Keratinocyte (primary cell): ENCODE measurements around the gene RASD1. TPM values are rescaled to one million over a fixed set of nuclear protein-coding genes. Genes with fewer than 3 reads are reported as not detected.

Source experiments
- DNase-seq: peaks from one replicate; pipeline ENCODE4 v3.0.0-alpha.2; 2011; ENCODE audit warnings: low read depth, missing footprints, low spot score
- FAIRE-seq: peaks from 2 replicates; lab custom pipeline; 2011; peaks lifted over from hg19 to GRCh38; lab: Jason Lieb, UNC
- H2AFZ ChIP-seq: 2 replicates; pipeline ENCODE4 v1.6.0; 2012; ENCODE audit warnings: low read length, control low read depth, inconsistent platforms; ENCODE audit not compliant: control insufficient read depth
- H3K27ac ChIP-seq: 2 replicates; pipeline ENCODE4 v1.5.1; 2011; ENCODE audit warnings: low read length; ENCODE audit not compliant: control insufficient read depth, insufficient read depth
- H3K27me3 ChIP-seq: 3 replicates; pipeline ENCODE4 v1.6.0; 2011; ENCODE audit warnings: low read length; ENCODE audit not compliant: control insufficient read depth, insufficient read depth; ENCODE audit errors: extremely low read depth
- H3K36me3 ChIP-seq, 2 experiments: 2 replicates in 1 of 2; 3 replicates in 1 of 2; pipeline ENCODE4 v1.5.1; 2011; ENCODE audit warnings: low read length in 2 of 2, mild to moderate bottlenecking in 1 of 2; ENCODE audit not compliant: control insufficient read depth in 2 of 2, insufficient read depth in 2 of 2; ENCODE audit errors: extremely low read depth in 1 of 2
- H3K4me1 ChIP-seq: 3 replicates; pipeline ENCODE4 v1.5.1; 2011; ENCODE audit warnings: low read length; ENCODE audit not compliant: control insufficient read depth, insufficient read depth; ENCODE audit errors: extremely low read depth
- H3K4me2 ChIP-seq: 3 replicates; pipeline ENCODE4 v1.6.0; 2011; ENCODE audit warnings: low read depth, low read length; ENCODE audit not compliant: control insufficient read depth, insufficient read depth; ENCODE audit errors: extremely low read depth
- H3K4me3 ChIP-seq, 3 experiments: fragments of 200-600 bp in 1 of 3; sonication (generic) in 1 of 3; 2 replicates in 2 of 3; 3 replicates in 1 of 3; pipeline ENCODE4 v1.5.1; 2011 to 2016; ENCODE audit warnings: low read length in 3 of 3, mild to moderate bottlenecking in 3 of 3, control low read depth in 2 of 3, inconsistent platforms in 1 of 3, low read depth in 1 of 3, mixed read lengths in 1 of 3, mixed run types in 1 of 3, moderate library complexity in 1 of 3; ENCODE audit not compliant: control insufficient read depth in 2 of 3, insufficient read depth in 2 of 3; ENCODE audit errors: extremely low read depth in 1 of 3
- H3K79me2 ChIP-seq: 2 replicates; pipeline ENCODE4 v1.6.0; 2012; ENCODE audit warnings: low read length; ENCODE audit not compliant: control insufficient read depth, insufficient read depth
- H3K9ac ChIP-seq: 3 replicates; pipeline ENCODE4 v1.6.0; 2011; ENCODE audit warnings: low read length; ENCODE audit not compliant: control insufficient read depth, insufficient read depth; ENCODE audit errors: extremely low read depth
- H3K9me1 ChIP-seq: 3 replicates; pipeline ENCODE4 v1.6.0; 2011; ENCODE audit warnings: low read length; ENCODE audit not compliant: control insufficient read depth, insufficient read depth; ENCODE audit errors: extremely low read depth
- H3K9me3 ChIP-seq: 2 replicates; pipeline ENCODE4 v1.5.1; 2012; ENCODE audit warnings: low read depth, low read length; ENCODE audit not compliant: control insufficient read depth
- H4K20me1 ChIP-seq: 3 replicates; pipeline ENCODE4 v1.6.0; 2011; ENCODE audit warnings: low read length; ENCODE audit not compliant: control insufficient read depth, insufficient read depth; ENCODE audit errors: extremely low read depth
- EZH2 ChIP-seq: IDR thresholded peaks from one replicate; pipeline ENCODE4 v1.6.1; 2012; ENCODE audit warnings: inconsistent platforms, mild to moderate bottlenecking, low read length, moderate library complexity
- dilution Hi-C: fragments of 300-500 bp; cut with MboI; formaldehyde crosslinking; loops from one replicate; pipeline ENCODE4 v1.7.0; 2020; ENCODE audit warnings: low sequenced_read_pairs; ENCODE audit not compliant: extremely low pct_ligation_motif_present
- polyA plus RNA-seq, 5 experiments: library from polyadenylated mRNA; depleted of rRNA in 3 of 5; stranded (reverse) in 3 of 5; stranded (forward) in 1 of 5; unstranded in 1 of 5; fragments of >200 nt; gene quantifications; 1 replicate in 1 of 5; 2 replicates in 3 of 5; 3 replicates in 1 of 5; pipeline versions ENCODE4 v1.2.1 to v1.2.3, GENCODE V29; 2011 to 2012; ENCODE audit warnings: missing spikeins in 2 of 5, low read depth in 1 of 5, low replicate concordance in 1 of 5
- TF ChIP-seq, protein P1 (sequence below), 3 experiments: IDR thresholded peaks in 1 of 3; conservative IDR thresholded peaks in 1 of 3; optimal IDR thresholded peaks in 1 of 3; 2 replicates in 2 of 3; 3 replicates in 1 of 3; pipeline versions ENCODE3 to v1.5.1; 2011; ENCODE audit warnings: low read length in 3 of 3, mild to moderate bottlenecking in 3 of 3, moderate library complexity in 2 of 3, control low read depth in 1 of 3, inconsistent platforms in 1 of 3; ENCODE audit not compliant: insufficient read depth in 2 of 3; ENCODE audit errors: extremely low read depth in 1 of 3

RASD1 gene
- polyA plus RNA-seq, 1 donor (not counting 4 experiments of a cell fraction or from before 2014, with no cell fraction given), result 0.20 TPM

- FAIRE-seq (no peak), DNase-seq (no peak)
- Histone ChIP-seq H3K27ac (no peak overlapping the region), H3K9ac (no peak overlapping the region), H3K4me3 (no peak overlapping the region), H3K9me3 (no peaks in the 10 kb centered on the region), H3K27me3 (no peaks in the 10 kb centered on the region), H3K4me2 (no peak overlapping the region), H3K36me3 (no peaks in the 10 kb centered on the region), H4K20me1 (no peaks in the 10 kb centered on the region), H3K9me1 (no peaks in the 10 kb centered on the region), H3K4me1 (no peaks in the 10 kb centered on the region), H2AFZ (no peak overlapping the region), H3K79me2 (no peaks in the 10 kb centered on the region)
- TF ChIP-seq EZH2, result no peak
- TF ChIP-seq, protein P1, sequence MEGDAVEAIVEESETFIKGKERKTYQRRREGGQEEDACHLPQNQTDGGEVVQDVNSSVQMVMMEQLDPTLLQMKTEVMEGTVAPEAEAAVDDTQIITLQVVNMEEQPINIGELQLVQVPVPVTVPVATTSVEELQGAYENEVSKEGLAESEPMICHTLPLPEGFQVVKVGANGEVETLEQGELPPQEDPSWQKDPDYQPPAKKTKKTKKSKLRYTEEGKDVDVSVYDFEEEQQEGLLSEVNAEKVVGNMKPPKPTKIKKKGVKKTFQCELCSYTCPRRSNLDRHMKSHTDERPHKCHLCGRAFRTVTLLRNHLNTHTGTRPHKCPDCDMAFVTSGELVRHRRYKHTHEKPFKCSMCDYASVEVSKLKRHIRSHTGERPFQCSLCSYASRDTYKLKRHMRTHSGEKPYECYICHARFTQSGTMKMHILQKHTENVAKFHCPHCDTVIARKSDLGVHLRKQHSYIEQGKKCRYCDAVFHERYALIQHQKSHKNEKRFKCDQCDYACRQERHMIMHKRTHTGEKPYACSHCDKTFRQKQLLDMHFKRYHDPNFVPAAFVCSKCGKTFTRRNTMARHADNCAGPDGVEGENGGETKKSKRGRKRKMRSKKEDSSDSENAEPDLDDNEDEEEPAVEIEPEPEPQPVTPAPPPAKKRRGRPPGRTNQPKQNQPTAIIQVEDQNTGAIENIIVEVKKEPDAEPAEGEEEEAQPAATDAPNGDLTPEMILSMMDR (optimal IDR thresholded peaks at IDR 0.05 in 1 of 3, IDR thresholded peaks at IDR 0.05 in 1 of 3, conservative IDR thresholded peaks at IDR 0.05 in 1 of 3; ENCODE audit: extremely low read depth in 1 of 3, insufficient read depth in 2 of 3, low read length in 3 of 3), result no peak
- dilution Hi-C loops, result no loop called here
These were observed 31.8 kb upstream of the RASD1 start for GRCh38 chr17:17527956-17528500.

DNA sequence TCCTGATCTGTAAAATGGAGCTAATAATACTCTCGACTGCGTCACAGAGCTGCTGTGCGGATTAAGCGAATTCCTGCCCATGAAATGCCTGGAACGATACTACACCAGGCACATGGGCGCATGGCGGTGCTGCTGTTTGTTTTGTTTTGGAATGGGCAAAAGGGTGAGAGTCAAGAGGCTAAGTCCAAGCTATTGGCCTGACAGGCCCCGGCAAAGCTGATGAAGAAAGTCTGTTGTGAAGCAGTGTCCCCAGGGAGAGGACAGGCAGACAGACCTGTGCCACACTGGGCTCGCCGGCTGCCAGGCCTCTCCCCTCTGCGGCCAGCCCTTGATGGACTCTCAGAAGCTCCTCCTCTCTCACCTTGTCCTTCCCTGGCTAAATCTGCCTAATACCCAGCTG, 31.3 kb upstream of the RASD1 start:
- Histone ChIP-seq H3K4me1 (no peaks in the 10 kb centered on the region), H3K27ac (no peak overlapping the region), H3K4me2 (no peak overlapping the region), H3K9me1 (no peaks in the 10 kb centered on the region), H3K27me3 (no peaks in the 10 kb centered on the region), H3K9ac (no peak overlapping the region), H2AFZ (no peak overlapping the region), H3K9me3 (no peaks in the 10 kb centered on the region), H3K4me3 (no peak overlapping the region), H4K20me1 (no peaks in the 10 kb centered on the region), H3K36me3 (no peaks in the 10 kb centered on the region), H3K79me2 (no peaks in the 10 kb centered on the region)
- no peak for FAIRE-seq
- DNase-seq, result no peak
- TF ChIP-seq, protein P1 (optimal IDR thresholded peaks at IDR 0.05 in 1 of 3, IDR thresholded peaks at IDR 0.05 in 1 of 3, conservative IDR thresholded peaks at IDR 0.05 in 1 of 3; ENCODE audit: extremely low read depth in 1 of 3, insufficient read depth in 2 of 3, low read length in 3 of 3), result no peak
- no peak for TF ChIP-seq EZH2
- dilution Hi-C loops, result no loop called here
